ENCODE measurements around the gene CCT2.

Gene CCT2

GRCh38 chr12:69585189-69586062, at the start of gene CCT2:
Gene CCT2, plus strand, starts transcription at chr12:69585459. Its CDS starts 63 bp downstream, at chr12:69585522.
- Histone ChIP-seq H3K79me2 (ENCODE audit: control insufficient read depth, insufficient read depth, low read length, unreplicated experiment) (peaks cover 40% of the 10 kb centered on the region), H3K4me1 (ENCODE audit: control insufficient read depth, insufficient read depth, low read length, unreplicated experiment) (peaks cover 5% of the 10 kb centered on the region), H3K27me3 (ENCODE audit: insufficient read depth, low read length) (no peaks in the 10 kb centered on the region), H2AFZ (ENCODE audit: low read length, unreplicated experiment) (peak within 1 kb of the TSS; percentile 94), H3K4me3 (ENCODE audit: low read depth, low read length) (peak within 1 kb of the TSS; percentile 94), H3K27ac (ENCODE audit: low read depth, low read length) (peak within 1 kb of the TSS; percentile 76), H3K36me3 (ENCODE audit: insufficient read depth, low read length) (peaks cover 35% of the 10 kb centered on the region)

GRCh38 chr12:69540987-69541386, 44.3 kb upstream of the CCT2 start:
- H3K36me3 ChIP-seq (ENCODE audit: insufficient read depth, low read length): peaks cover 12% of the 10 kb centered on the region
- no peaks in the 10 kb centered on the region for H3K27me3 ChIP-seq (ENCODE audit: insufficient read depth, low read length)
- H3K27ac ChIP-seq (ENCODE audit: low read depth, low read length): peak overlapping the region; percentile 4; the same call in 1 of the 2 replicates
- H2AFZ ChIP-seq (ENCODE audit: low read length, unreplicated experiment): no peak overlapping the region
- peaks cover 15% of the 10 kb centered on the region for H3K79me2 ChIP-seq (ENCODE audit: control insufficient read depth, insufficient read depth, low read length, unreplicated experiment)
- peaks cover 7% of the 10 kb centered on the region for H3K4me1 ChIP-seq (ENCODE audit: control insufficient read depth, insufficient read depth, low read length, unreplicated experiment)
- no peak overlapping the region for H3K4me3 ChIP-seq (ENCODE audit: low read depth, low read length)

GRCh38 chr12:69544087-69544486, 41.2 kb upstream of the CCT2 start:
- no peaks in the 10 kb centered on the region for H3K27me3 ChIP-seq (ENCODE audit: insufficient read depth, low read length)
- H3K79me2 ChIP-seq (ENCODE audit: control insufficient read depth, insufficient read depth, low read length, unreplicated experiment): no peaks in the 10 kb centered on the region
- peaks cover 12% of the 10 kb centered on the region for H3K36me3 ChIP-seq (ENCODE audit: insufficient read depth, low read length)
- no peak overlapping the region for H2AFZ ChIP-seq (ENCODE audit: low read length, unreplicated experiment)
- no peak overlapping the region for H3K27ac ChIP-seq (ENCODE audit: low read depth, low read length)
- no peak overlapping the region for H3K4me3 ChIP-seq (ENCODE audit: low read depth, low read length)
- peaks cover 7% of the 10 kb centered on the region for H3K4me1 ChIP-seq (ENCODE audit: control insufficient read depth, insufficient read depth, low read length, unreplicated experiment)

GRCh38 chr12:69545081-69545480, 40.2 kb upstream of the CCT2 start:
- Histone ChIP-seq H3K27ac (ENCODE audit: low read depth, low read length) (no peak overlapping the region), H3K36me3 (ENCODE audit: insufficient read depth, low read length) (peaks cover 12% of the 10 kb centered on the region), H2AFZ (ENCODE audit: low read length, unreplicated experiment) (no peak overlapping the region), H3K4me1 (ENCODE audit: control insufficient read depth, insufficient read depth, low read length, unreplicated experiment) (peaks cover 7% of the 10 kb centered on the region), H3K27me3 (ENCODE audit: insufficient read depth, low read length) (no peaks in the 10 kb centered on the region), H3K79me2 (ENCODE audit: control insufficient read depth, insufficient read depth, low read length, unreplicated experiment) (no peaks in the 10 kb centered on the region), H3K4me3 (ENCODE audit: low read depth, low read length) (no peak overlapping the region)

- no peak overlapping the region for H3K4me3 ChIP-seq (ENCODE audit: low read depth, low read length)
- no peak overlapping the region for H3K27ac ChIP-seq (ENCODE audit: low read depth, low read length)
- no peaks in the 10 kb centered on the region for H3K27me3 ChIP-seq (ENCODE audit: insufficient read depth, low read length)
- H3K4me1 ChIP-seq (ENCODE audit: control insufficient read depth, insufficient read depth, low read length, unreplicated experiment): no peaks in the 10 kb centered on the region
- H3K36me3 ChIP-seq (ENCODE audit: insufficient read depth, low read length): peaks cover 12% of the 10 kb centered on the region
- H2AFZ ChIP-seq (ENCODE audit: low read length, unreplicated experiment): no peak overlapping the region
- H3K79me2 ChIP-seq (ENCODE audit: control insufficient read depth, insufficient read depth, low read length, unreplicated experiment): no peaks in the 10 kb centered on the region
These were observed 38.4 kb upstream of the CCT2 start for GRCh38 chr12:69546693-69547438.

- H2AFZ ChIP-seq (ENCODE audit: low read length, unreplicated experiment): no peak overlapping the region
- peaks cover 4% of the 10 kb centered on the region for H3K79me2 ChIP-seq (ENCODE audit: control insufficient read depth, insufficient read depth, low read length, unreplicated experiment)
- peaks cover 2% of the 10 kb centered on the region; the same call in 1 of the 2 replicates for H3K36me3 ChIP-seq (ENCODE audit: insufficient read depth, low read length)
- H3K4me3 ChIP-seq (ENCODE audit: low read depth, low read length): no peak overlapping the region
- H3K27me3 ChIP-seq (ENCODE audit: insufficient read depth, low read length): no peaks in the 10 kb centered on the region
- no peak overlapping the region for H3K27ac ChIP-seq (ENCODE audit: low read depth, low read length)
- peaks cover 4% of the 10 kb centered on the region for H3K4me1 ChIP-seq (ENCODE audit: control insufficient read depth, insufficient read depth, low read length, unreplicated experiment)
These were observed 36.6 kb upstream of the CCT2 start for GRCh38 chr12:69548687-69549086.

- Histone ChIP-seq H3K27ac (ENCODE audit: low read depth, low read length) (no peak overlapping the region), H3K36me3 (ENCODE audit: insufficient read depth, low read length) (no peaks in the 10 kb centered on the region), H3K27me3 (ENCODE audit: insufficient read depth, low read length) (no peaks in the 10 kb centered on the region), H3K79me2 (ENCODE audit: control insufficient read depth, insufficient read depth, low read length, unreplicated experiment) (peaks cover 5% of the 10 kb centered on the region), H3K4me3 (ENCODE audit: low read depth, low read length) (no peak overlapping the region), H3K4me1 (ENCODE audit: control insufficient read depth, insufficient read depth, low read length, unreplicated experiment) (peaks cover 14% of the 10 kb centered on the region), H2AFZ (ENCODE audit: low read length, unreplicated experiment) (no peak overlapping the region)
These were observed 34.5 kb upstream of the CCT2 start for GRCh38 chr12:69550569-69551350.

GRCh38 chr12:69553628-69554248, 31.5 kb upstream of the CCT2 start:
- no peaks in the 10 kb centered on the region for H3K36me3 ChIP-seq (ENCODE audit: insufficient read depth, low read length)
- no peak overlapping the region for H3K4me3 ChIP-seq (ENCODE audit: low read depth, low read length)
- H3K4me1 ChIP-seq (ENCODE audit: control insufficient read depth, insufficient read depth, low read length, unreplicated experiment): peaks cover 17% of the 10 kb centered on the region
- H3K27me3 ChIP-seq (ENCODE audit: insufficient read depth, low read length): no peaks in the 10 kb centered on the region
- H3K27ac ChIP-seq (ENCODE audit: low read depth, low read length): no peak overlapping the region
- peaks cover 15% of the 10 kb centered on the region for H3K79me2 ChIP-seq (ENCODE audit: control insufficient read depth, insufficient read depth, low read length, unreplicated experiment)
- H2AFZ ChIP-seq (ENCODE audit: low read length, unreplicated experiment): no peak overlapping the region

- H3K36me3 ChIP-seq (ENCODE audit: insufficient read depth, low read length): no peaks in the 10 kb centered on the region
- H3K27ac ChIP-seq (ENCODE audit: low read depth, low read length): peak overlapping the region; percentile 54; the same call in 1 of the 2 replicates
- peaks cover 17% of the 10 kb centered on the region for H3K4me1 ChIP-seq (ENCODE audit: control insufficient read depth, insufficient read depth, low read length, unreplicated experiment)
- H3K4me3 ChIP-seq (ENCODE audit: low read depth, low read length): no peak overlapping the region
- no peaks in the 10 kb centered on the region for H3K27me3 ChIP-seq (ENCODE audit: insufficient read depth, low read length)
- no peak overlapping the region for H2AFZ ChIP-seq (ENCODE audit: low read length, unreplicated experiment)
- peaks cover 18% of the 10 kb centered on the region for H3K79me2 ChIP-seq (ENCODE audit: control insufficient read depth, insufficient read depth, low read length, unreplicated experiment)
These were observed 29.8 kb upstream of the CCT2 start for GRCh38 chr12:69555461-69555860.

GRCh38 chr12:69556383-69556782, 28.9 kb upstream of the CCT2 start:
- no peak overlapping the region for H2AFZ ChIP-seq (ENCODE audit: low read length, unreplicated experiment)
- peaks cover 23% of the 10 kb centered on the region for H3K79me2 ChIP-seq (ENCODE audit: control insufficient read depth, insufficient read depth, low read length, unreplicated experiment)
- no peaks in the 10 kb centered on the region for H3K27me3 ChIP-seq (ENCODE audit: insufficient read depth, low read length)
- H3K4me1 ChIP-seq (ENCODE audit: control insufficient read depth, insufficient read depth, low read length, unreplicated experiment): peaks cover 17% of the 10 kb centered on the region
- no peak overlapping the region for H3K27ac ChIP-seq (ENCODE audit: low read depth, low read length)
- no peaks in the 10 kb centered on the region for H3K36me3 ChIP-seq (ENCODE audit: insufficient read depth, low read length)
- no peak overlapping the region for H3K4me3 ChIP-seq (ENCODE audit: low read depth, low read length)

Data from ACC112 (cell line).